AG04450 (cell line): ENCODE results near the gene DCDC1. TPM values are rescaled to one million over a fixed set of nuclear protein-coding genes. Genes with fewer than 3 reads are reported as not detected.

ENCODE experiments used
- CTCF ChIA-PET: fragments of 300-600, 350-600 bp; formaldehyde crosslinking; extraction: SDS; loops from one replicate; lab custom pipeline; 2022; ENCODE audit warnings: antibody characterized with exemption, inconsistent platforms; lab: Charles Lee
- POLR2A ChIA-PET: fragments of 350-600 bp; formaldehyde crosslinking; extraction: SDS; loops from one replicate; lab custom pipeline; 2021; ENCODE audit warnings: antibody characterized with exemption, inconsistent platforms; lab: Yijun Ruan, JAX
- DNase-seq: peaks from one replicate; pipeline ENCODE4 v3.0.0-alpha.2; 2011; ENCODE audit warnings: low read depth, low spot score
- H3K27ac ChIP-seq: one replicate; pipeline ENCODE4 v1.5.1; 2012; ENCODE audit warnings: low read depth, low read length, control low read depth
- H3K27me3 ChIP-seq: one replicate; pipeline ENCODE4 v1.6.0; 2012; ENCODE audit warnings: low read length; ENCODE audit not compliant: control insufficient read depth, insufficient read depth
- H3K4me3 ChIP-seq: 2 replicates; pipeline ENCODE4 v1.5.1; 2011; ENCODE audit warnings: mild to moderate bottlenecking, low read depth, low read length, control low read depth
- H3K9me3 ChIP-seq: 2 replicates; pipeline ENCODE4 v1.5.1; 2012; ENCODE audit warnings: low read length; ENCODE audit not compliant: control insufficient read depth, insufficient read depth
- CTCF ChIP-seq: IDR thresholded peaks from 2 replicates; pipeline ENCODE4 v1.5.1; 2011; ENCODE audit warnings: low read depth, low read length, control low read depth, inconsistent platforms
- polyA plus RNA-seq: library from polyadenylated mRNA; depleted of rRNA; stranded (reverse); fragments of >200 nt; gene quantifications from 2 replicates; pipeline ENCODE4 v1.2.3, GENCODE V29; 2011

Gene DCDC1
- polyA plus RNA-seq, 1 experiment: 0.02 TPM

DNA sequence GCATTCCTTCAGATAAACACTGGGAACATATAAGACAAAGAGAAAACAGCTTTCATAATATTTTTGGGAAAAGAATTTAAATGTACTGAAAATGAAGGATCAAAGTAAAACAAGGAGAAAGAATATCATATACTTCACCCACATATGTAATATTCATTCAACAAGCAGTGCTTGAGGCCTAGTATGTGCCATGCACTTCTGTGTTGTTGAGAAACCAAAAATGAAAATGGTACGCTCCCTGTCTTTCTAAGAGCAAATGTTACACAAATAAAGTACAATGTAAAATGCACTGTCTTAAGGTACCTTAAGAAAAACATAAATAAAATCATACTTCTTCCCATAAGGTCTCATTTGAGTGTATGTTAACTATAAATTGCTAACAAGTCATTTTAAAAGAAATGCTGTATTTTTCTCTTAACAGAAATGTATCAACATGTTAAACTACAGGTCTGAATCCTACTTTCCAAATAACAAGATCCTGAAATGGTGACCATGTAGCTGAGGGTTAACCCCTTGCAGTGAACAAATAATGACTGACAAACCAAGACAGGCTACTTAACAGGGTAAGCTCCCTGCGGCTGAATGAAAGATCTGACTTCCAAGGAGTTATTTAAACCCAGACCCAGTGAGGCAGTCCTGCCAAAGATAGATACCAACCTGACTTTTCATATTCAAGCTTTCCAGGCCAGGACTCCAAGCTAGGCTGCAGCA, 377.6 kb downstream of the DCDC1 start:
- H3K27ac ChIP-seq: no peak overlapping the region
- POLR2A ChIA-PET: no interaction called here
- no peak for TF ChIP-seq CTCF
- CTCF ChIA-PET: interaction anchor here (1.4 kb wide), 1 partner anchor 53 kb away, joined by 3 read pairs; no protein-coding TSS in a partner anchor
- no peak overlapping the region for H3K4me3 ChIP-seq
- no peaks in the 10 kb centered on the region for H3K9me3 ChIP-seq
- no peak for DNase-seq
- no peaks in the 10 kb centered on the region for H3K27me3 ChIP-seq

GRCh38 chr11:30991376-30991775, 378.2 kb downstream of the DCDC1 start:
- CTCF ChIA-PET: no interaction called here
- H3K9me3 ChIP-seq: no peaks in the 10 kb centered on the region
- POLR2A ChIA-PET: no interaction called here
- no peaks in the 10 kb centered on the region for H3K27me3 ChIP-seq
- H3K4me3 ChIP-seq: no peak overlapping the region
- H3K27ac ChIP-seq: no peak overlapping the region
- no peak for TF ChIP-seq CTCF
- DNase-seq: no peak

DNA sequence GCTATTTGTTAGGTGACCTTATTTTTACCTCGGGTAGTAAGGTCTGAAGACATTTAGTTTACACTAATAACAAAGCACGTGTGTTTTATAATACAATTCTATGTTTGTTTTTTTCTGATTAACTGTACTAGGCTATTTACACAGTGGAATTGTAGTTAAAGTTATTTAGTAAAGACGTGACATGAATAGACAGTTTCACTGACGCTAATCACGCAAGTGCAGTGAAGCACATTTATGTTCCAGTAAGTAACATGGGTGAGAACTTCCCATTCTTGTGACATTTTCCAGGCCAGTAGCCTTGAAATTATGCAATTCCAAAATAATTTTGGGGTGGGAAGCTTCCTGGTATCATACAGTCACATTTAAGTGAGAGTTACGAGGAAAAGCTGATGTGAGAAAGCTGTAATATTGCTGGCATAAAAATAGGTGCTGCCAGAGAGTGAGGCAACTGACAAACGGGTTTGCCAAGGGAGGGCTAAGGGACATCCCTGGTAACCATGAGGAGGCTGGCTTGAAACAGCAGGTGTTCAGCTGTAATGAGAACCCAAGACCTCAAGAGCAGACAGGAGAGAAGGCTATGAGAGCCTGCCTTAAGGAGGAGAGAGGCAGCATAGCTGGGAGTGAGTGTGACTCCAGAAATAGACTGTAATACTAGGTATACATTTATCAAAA, 378.8 kb downstream of the DCDC1 start:
- ChIA-PET POLR2A (no interaction called here), CTCF (no interaction called here)
- no peak for TF ChIP-seq CTCF
- no peak for DNase-seq
- H3K27ac ChIP-seq: no peak overlapping the region
- H3K9me3 ChIP-seq: no peaks in the 10 kb centered on the region
- H3K4me3 ChIP-seq: no peak overlapping the region
- H3K27me3 ChIP-seq: no peaks in the 10 kb centered on the region

DNA sequence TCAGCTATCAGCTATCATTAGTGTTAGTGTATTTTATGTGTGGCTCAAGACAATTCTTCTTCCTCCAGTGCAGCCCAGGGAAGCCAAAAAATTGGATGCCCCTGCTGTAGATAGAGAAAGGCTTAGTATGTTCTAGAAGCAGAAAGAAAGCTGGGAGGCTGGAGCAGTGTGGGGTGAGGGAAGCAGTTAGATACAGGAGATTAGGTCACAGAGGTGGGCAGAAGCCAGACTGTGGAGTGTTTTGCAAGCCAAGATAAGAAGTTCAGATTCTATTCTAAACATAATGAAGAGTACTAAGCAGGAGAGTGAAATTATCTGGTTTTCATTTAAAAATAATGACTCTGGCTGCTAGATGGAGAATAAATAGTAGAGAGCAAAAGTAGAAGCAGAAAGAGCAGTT, 381.7 kb downstream of the DCDC1 start:
- no peak overlapping the region for H3K27ac ChIP-seq
- no peak for DNase-seq
- CTCF ChIA-PET: no interaction called here
- H3K9me3 ChIP-seq: no peaks in the 10 kb centered on the region
- H3K4me3 ChIP-seq: no peak overlapping the region
- no peaks in the 10 kb centered on the region for H3K27me3 ChIP-seq
- POLR2A ChIA-PET: no interaction called here
- TF ChIP-seq CTCF: no peak

DNA sequence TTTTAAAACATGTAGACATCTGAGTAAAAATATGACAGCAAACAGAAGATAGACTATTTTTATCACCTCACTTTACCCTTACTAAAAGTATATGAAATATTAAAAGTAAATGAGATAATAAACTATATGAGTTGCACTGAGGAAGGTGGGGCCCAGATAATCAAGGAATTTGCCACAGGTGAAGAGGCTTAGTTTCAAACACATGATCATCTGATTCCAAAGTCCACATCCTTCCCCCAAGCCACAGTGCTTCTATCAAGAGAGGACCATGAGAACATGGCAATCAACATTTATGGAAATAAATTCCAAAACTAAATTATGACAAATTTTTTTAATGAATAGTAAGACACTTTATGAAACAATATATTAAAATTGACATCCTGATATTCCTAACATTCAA, 384.0 kb downstream of the DCDC1 start:
- no peaks in the 10 kb centered on the region for H3K27me3 ChIP-seq
- TF ChIP-seq CTCF: no peak
- H3K4me3 ChIP-seq: no peak overlapping the region
- no peaks in the 10 kb centered on the region for H3K9me3 ChIP-seq
- DNase-seq: no peak
- ChIA-PET CTCF (no interaction called here), POLR2A (no interaction called here)
- H3K27ac ChIP-seq: no peak overlapping the region
